ENCODE results near the gene PTPRN2.

PTPRN2 gene

DNA sequence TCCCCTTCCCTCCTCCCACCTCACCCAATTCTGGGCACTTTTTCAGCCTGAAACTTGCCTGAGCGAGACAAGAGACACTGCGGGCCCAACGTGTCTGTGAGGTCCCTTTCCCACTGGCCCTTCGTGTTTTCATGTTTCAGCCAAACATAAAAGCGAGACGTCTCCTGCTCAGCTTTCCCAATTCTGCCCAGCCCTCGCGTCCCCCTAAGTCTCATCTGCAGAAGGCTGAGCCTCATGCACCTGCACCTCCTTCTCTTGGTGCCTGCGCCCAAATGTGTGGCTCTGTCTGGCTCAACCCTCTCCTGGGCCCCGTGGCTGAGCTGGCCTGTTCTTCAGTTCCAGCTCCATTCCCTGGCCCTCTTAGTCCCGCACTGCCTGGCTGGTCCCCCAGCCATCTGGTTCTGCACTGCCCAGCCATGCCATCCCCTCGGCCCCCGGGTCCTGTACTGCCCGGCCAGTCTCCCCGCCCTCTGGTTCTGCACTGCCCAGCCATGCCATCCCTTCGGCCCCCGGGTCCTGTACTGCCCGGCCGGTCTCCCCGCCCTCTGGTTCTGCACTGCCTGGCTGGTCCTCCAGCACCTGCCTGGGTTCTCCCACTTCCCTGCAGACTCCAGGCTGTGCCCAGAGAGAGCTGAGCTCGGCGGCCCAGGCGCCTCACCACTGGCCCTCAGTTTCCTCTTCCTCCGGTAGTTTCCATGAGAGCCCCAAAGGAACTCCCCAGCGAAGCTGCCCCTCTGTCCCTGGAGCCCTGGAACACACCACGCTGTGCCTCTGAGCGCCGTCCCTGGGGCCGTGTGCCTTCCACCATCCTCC, 1026.7 kb downstream of the PTPRN2 start:
- Histone ChIP-seq H3K9me3 (ENCODE audit: control insufficient read depth, insufficient read depth, low read length) (no peaks in the 10 kb centered on the region), H3K4me1 (ENCODE audit: insufficient read depth, low read length) (no peaks in the 10 kb centered on the region), H3K36me3 (ENCODE audit: insufficient read depth, low read length) (no peaks in the 10 kb centered on the region), H3K9ac (ENCODE audit: low read depth, low read length) (no peak overlapping the region)

DNA sequence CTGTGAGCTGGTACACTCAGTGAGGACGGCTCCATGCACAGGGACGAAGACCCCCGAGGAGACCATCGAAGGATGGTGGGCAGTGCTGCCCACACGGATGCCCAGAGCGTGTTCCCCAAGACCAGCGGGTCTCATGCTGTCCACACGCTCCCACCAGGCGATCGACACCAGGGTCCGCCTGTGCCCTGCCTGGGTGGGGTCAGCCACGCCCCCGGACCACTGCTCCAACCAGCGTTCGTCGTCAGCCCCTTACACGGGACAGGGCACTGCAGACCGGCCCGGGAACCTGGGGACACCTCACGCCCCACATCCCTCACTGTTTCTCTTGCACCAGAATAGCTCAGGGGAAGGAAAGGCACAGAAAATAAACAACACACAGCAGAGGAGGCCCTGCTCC, 1027.4 kb downstream of the PTPRN2 start:
- no peaks in the 10 kb centered on the region for H3K9me3 ChIP-seq (ENCODE audit: control insufficient read depth, insufficient read depth, low read length)
- no peak overlapping the region for H3K9ac ChIP-seq (ENCODE audit: low read depth, low read length)
- no peaks in the 10 kb centered on the region for H3K36me3 ChIP-seq (ENCODE audit: insufficient read depth, low read length)
- H3K4me1 ChIP-seq (ENCODE audit: insufficient read depth, low read length): no peaks in the 10 kb centered on the region

DNA sequence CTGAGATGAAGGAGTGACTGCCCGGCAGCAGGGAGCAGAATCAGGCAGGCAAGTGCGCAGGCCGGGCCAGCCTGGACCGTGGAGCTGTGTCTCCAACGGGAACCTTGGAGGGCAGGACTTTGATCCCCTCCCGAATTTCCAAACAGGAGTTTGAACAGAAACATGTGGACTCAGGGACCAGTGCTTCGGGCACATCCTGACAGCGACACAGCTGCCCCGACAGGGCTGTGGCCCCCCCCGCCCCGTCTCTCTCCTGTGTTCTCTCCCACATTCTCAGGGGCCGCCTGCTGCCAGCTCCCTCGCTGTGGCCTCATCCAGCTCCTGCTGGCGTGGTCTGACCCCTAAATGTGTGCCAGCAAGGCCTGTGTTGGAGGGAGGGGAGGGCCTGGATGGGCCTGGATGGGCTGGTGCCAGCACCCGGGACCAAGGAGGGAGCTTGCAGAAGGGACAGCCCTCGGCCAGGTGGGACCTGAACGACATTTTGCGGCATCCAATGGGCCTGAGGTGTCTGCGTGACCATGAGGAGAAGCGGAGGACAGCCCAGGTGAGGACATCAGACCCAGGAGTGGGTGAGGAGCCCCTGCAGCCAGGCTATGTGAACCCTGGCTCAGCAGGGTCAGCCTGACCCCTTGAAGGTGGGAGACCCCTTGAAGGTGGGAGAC, 1027.9 kb downstream of the PTPRN2 start:
- H3K9ac ChIP-seq (ENCODE audit: low read depth, low read length): no peak overlapping the region
- H3K9me3 ChIP-seq (ENCODE audit: control insufficient read depth, insufficient read depth, low read length): no peaks in the 10 kb centered on the region
- H3K4me1 ChIP-seq (ENCODE audit: insufficient read depth, low read length): no peaks in the 10 kb centered on the region
- no peaks in the 10 kb centered on the region for H3K36me3 ChIP-seq (ENCODE audit: insufficient read depth, low read length)

DNA sequence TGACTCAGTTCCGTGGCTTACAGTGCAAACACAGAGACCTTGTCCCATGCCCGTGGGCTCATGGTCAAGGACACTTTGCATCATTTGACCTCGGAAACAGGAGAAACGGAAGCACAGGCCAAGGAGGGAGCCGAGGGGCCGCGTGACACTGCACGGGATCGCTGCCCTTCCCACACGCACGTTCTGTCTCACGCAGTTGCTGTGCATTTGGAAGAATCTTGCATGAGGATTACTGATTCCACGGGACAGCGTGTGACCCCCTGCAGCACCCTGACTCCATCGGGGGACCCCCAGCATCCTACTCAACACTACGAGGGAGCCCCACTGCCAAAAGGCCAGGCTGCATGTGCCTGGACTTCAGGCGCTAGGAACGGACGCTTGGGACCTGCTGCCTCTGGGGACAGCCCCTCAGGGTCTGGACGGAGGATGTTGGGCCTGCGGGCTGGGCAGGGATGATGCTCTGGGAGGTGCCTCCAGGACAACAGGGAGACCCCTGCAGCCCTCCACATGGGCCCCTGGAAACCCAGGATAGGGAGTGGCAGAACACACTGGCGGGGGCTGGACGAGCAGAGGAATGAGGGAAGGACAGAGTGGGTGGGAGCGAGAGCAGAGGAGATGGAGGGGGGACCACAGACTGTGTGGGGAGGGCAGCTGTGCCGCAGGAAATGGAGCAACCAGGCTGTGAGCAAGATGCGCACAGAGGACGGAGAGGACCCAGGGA, 1028.6 kb downstream of the PTPRN2 start:
- no peaks in the 10 kb centered on the region for H3K9me3 ChIP-seq (ENCODE audit: control insufficient read depth, insufficient read depth, low read length)
- no peak overlapping the region for H3K9ac ChIP-seq (ENCODE audit: low read depth, low read length)
- H3K4me1 ChIP-seq (ENCODE audit: insufficient read depth, low read length): no peaks in the 10 kb centered on the region
- H3K36me3 ChIP-seq (ENCODE audit: insufficient read depth, low read length): no peaks in the 10 kb centered on the region

DNA sequence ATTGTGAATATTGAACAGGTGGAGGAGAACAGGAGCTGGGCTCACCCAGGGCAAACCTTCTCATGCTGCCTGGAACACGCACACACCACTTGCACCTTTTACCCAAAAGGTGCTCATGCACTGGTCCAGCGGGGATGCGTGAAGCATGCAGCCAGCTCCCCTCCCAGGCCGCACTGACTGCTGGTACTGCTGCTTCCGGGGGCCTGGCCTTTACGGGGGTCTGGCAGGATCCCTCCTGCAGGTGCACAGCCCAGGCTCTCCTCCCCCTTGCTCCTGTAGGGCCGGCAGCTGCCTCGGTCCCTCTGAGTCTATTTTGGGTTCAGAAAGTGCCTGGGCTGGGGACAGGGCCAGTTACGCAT, 1029.1 kb downstream of the PTPRN2 start:
- H3K9me3 ChIP-seq (ENCODE audit: control insufficient read depth, insufficient read depth, low read length): no peaks in the 10 kb centered on the region
- no peaks in the 10 kb centered on the region for H3K36me3 ChIP-seq (ENCODE audit: insufficient read depth, low read length)
- no peak overlapping the region for H3K9ac ChIP-seq (ENCODE audit: low read depth, low read length)
- H3K4me1 ChIP-seq (ENCODE audit: insufficient read depth, low read length): no peaks in the 10 kb centered on the region

DNA sequence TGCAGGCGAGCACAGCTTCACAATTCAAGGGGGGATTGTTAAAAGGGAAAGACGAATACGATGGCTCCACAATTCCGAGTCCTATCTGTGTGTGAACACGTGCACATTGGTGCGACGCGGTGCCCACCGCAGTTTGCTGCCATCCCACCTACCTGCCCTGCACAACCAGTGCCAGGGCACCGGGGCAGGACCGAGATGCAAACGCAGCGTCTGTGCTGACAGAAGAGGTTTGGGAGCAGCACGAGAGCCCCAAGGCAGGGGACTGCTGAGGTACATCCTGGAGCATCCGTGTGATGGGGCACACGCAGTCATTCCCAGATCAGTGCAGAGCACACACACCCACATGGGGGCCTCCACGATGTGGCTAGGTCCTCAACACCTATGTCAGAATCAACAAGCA, 1029.6 kb downstream of the PTPRN2 start:
- Histone ChIP-seq H3K9me3 (ENCODE audit: control insufficient read depth, insufficient read depth, low read length) (no peaks in the 10 kb centered on the region), H3K36me3 (ENCODE audit: insufficient read depth, low read length) (no peaks in the 10 kb centered on the region), H3K9ac (ENCODE audit: low read depth, low read length) (no peak overlapping the region), H3K4me1 (ENCODE audit: insufficient read depth, low read length) (no peaks in the 10 kb centered on the region)

DNA sequence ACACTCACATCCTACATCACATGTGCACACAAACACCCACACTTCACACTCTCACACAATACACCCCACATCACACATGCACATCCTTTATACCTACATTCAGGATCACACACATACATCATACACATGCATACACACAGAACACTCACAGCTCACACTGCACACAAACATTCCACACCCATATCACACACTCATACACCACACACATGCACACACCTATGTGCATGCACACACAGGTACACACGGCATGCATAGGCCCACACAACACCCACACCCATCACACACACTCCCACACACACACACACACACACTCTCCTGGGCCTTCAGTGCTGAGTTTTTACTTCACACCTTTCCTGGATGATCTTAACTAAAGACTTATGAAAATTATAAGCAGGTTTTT, 1030.4 kb downstream of the PTPRN2 start:
- no peaks in the 10 kb centered on the region for H3K9me3 ChIP-seq (ENCODE audit: control insufficient read depth, insufficient read depth, low read length)
- no peaks in the 10 kb centered on the region for H3K36me3 ChIP-seq (ENCODE audit: insufficient read depth, low read length)
- no peaks in the 10 kb centered on the region for H3K4me1 ChIP-seq (ENCODE audit: insufficient read depth, low read length)
- no peak overlapping the region for H3K9ac ChIP-seq (ENCODE audit: low read depth, low read length)

DNA sequence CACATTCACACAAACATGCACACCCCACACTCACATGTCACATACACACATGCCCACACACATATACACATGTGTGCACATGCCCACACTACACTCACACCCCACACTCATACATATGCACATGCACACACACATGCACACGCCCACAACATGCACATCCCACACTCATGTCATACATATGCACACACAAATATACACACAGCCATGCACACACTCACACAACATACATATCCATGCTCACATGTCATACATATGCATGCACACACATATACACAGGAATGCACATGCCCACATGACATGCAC, 1031.0 kb downstream of the PTPRN2 start:
- no peaks in the 10 kb centered on the region for H3K36me3 ChIP-seq (ENCODE audit: insufficient read depth, low read length)
- no peak overlapping the region for H3K9ac ChIP-seq (ENCODE audit: low read depth, low read length)
- H3K9me3 ChIP-seq (ENCODE audit: control insufficient read depth, insufficient read depth, low read length): no peaks in the 10 kb centered on the region
- no peaks in the 10 kb centered on the region for H3K4me1 ChIP-seq (ENCODE audit: insufficient read depth, low read length)

DNA sequence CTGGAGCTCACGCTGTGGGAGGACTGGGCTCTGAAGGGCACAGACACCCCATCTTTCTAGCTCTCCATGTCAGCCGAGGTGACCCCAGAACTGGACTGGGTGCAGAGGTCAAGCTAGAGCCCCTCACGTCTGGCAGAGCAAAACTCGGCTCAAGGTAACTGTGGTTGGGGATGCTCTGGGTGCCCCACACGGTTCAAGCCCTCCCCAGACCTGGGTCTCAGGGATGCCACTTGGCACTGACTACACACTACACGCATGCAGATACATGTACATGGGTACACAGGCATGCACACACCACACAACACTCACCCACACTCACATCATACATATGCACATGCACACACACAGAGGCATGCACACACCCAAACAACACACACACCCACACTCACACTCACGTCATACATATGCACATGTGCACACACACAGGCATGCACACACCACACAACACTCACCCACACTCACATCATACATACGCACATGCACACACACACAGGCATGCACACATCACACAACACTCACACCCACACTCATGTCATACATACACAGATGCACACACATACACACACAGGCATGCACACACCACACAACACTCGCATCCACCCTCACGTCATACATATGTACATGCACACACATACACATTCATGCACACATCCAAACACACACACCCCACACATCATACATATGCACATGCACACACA, 1031.5 kb downstream of the PTPRN2 start:
- Histone ChIP-seq H3K36me3 (ENCODE audit: insufficient read depth, low read length) (no peaks in the 10 kb centered on the region), H3K9me3 (ENCODE audit: control insufficient read depth, insufficient read depth, low read length) (no peaks in the 10 kb centered on the region), H3K9ac (ENCODE audit: low read depth, low read length) (no peak overlapping the region), H3K4me1 (ENCODE audit: insufficient read depth, low read length) (no peaks in the 10 kb centered on the region)

DNA sequence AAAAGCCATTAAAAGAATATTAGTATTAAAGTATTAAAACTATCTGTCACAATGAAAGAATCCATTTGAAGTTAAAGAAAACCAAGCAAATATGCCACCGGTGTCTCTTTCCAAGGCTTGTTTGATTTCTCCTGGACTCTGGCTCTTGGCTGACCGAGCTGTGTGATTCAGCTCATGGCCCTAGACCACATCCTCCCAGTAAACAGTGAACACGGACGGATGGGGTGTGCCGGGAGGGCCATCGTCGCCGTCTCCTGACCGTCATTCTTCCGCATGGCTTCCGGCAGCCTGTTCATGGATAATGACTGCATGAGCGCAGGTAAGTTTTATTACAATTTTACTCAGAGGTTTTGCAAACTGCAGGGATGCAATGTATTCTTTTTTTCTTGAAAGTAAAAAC, 1032.3 kb downstream of the PTPRN2 start:
- Histone ChIP-seq H3K4me1 (ENCODE audit: insufficient read depth, low read length) (no peaks in the 10 kb centered on the region), H3K9me3 (ENCODE audit: control insufficient read depth, insufficient read depth, low read length) (no peaks in the 10 kb centered on the region), H3K36me3 (ENCODE audit: insufficient read depth, low read length) (no peaks in the 10 kb centered on the region), H3K9ac (ENCODE audit: low read depth, low read length) (no peak overlapping the region)

DNA sequence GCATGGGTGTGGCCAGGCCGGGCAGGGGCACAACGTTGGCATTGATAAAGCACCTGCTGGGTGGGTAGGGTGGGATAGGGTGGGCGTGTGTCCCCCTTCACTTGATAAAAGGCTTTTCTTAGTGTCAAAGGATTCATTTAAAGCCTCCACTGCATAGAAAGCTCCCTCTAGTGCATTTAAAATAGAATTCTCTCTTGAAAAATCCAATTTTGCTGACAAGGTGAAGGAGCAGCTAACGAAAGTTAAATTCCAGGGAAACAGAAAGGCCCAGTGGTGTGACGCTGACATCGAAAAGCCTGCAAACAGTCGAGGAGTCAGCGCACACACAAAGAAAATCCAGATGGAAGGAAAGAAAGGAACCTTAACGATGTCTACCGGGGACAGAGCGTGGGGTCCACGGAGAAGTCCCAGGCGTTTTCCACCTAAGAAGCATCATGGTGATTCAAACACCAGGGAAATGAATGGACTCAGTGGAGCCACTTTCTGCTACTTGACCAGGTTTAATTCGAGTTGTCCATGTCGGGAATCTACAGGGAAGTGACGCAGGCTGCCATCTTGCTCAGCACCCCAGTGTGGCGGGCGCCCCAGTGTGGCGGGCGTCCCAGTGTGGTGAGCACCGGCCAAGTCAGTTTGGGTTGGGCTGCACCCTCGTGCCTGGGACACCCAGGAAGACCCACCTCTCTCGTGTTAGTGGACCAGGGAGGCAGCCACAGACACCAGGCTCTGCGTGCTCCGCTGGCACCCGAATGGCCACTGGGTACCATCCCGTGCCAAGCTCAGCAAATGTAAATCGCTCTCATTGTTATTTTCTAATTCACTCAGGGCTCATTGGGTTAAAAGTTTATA, 1033.0 kb downstream of the PTPRN2 start:
- H3K9me3 ChIP-seq (ENCODE audit: control insufficient read depth, insufficient read depth, low read length): no peaks in the 10 kb centered on the region

DNA sequence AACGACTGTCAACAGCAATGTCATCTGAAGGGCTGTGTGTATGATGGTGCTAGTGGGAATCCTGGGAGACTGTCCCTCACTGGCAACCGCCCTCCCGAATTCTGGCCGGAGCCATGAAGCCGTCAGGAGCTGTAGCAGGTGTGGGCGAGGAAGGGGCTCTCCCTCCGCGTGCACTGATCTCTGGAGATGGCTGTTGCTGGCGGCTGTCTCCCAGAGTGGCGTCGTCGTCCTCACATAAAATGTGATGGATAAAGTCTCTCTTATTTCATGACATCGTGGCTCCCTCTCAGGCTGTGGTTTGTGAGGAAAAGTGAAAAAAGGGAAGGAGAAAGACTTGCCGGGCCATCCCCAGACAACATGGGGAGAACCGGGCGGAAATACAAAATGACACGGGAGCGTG, 1034.4 kb downstream of the PTPRN2 start:
- H3K4me1 ChIP-seq (ENCODE audit: insufficient read depth, low read length): no peaks in the 10 kb centered on the region
- no peaks in the 10 kb centered on the region for H3K36me3 ChIP-seq (ENCODE audit: insufficient read depth, low read length)
- H3K9ac ChIP-seq (ENCODE audit: low read depth, low read length): no peak overlapping the region
- H3K9me3 ChIP-seq (ENCODE audit: control insufficient read depth, insufficient read depth, low read length): no peaks in the 10 kb centered on the region

More for the DNA sequence above, 1033.0 kb downstream of the PTPRN2 start:
- no peaks in the 10 kb centered on the region for H3K36me3 ChIP-seq (ENCODE audit: insufficient read depth, low read length)
- H3K9ac ChIP-seq (ENCODE audit: low read depth, low read length): no peak overlapping the region
- H3K4me1 ChIP-seq (ENCODE audit: insufficient read depth, low read length): no peaks in the 10 kb centered on the region

DNA sequence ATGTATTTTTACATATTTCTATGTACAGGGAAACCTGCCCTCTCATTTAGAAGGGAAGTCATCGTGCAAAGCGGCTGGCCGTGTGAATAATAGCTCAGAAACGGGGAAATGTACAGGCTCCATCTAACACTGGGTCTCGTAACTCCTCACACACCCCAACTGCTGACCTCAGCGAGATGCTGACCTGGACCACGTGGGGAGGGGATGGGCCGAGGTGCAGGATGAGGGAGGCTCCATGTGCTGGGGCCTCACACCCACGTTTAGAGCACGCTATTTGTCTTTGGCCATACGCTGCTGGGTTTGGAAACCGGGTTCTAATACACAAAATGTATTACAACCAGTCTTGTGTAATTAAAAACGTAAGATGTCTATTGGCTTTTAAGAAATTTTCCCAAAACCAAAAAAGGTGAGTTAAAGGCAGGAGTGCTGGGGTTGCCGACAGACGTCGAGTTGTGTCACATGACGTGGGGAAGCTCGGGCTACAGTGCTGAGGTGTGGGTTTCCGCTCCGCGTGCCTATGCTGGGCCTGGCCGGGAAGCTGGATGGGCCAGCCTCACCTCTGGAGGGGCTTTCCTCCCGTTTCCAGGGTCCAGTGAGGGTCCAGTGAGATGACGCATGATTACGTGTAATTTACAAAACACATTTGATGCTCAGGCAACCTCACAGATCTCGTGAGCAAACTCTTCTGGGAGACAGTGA, 1035.2 kb downstream of the PTPRN2 start:
- H3K9me3 ChIP-seq (ENCODE audit: control insufficient read depth, insufficient read depth, low read length): no peaks in the 10 kb centered on the region
- H3K36me3 ChIP-seq (ENCODE audit: insufficient read depth, low read length): no peaks in the 10 kb centered on the region
- no peak overlapping the region for H3K9ac ChIP-seq (ENCODE audit: low read depth, low read length)
- no peaks in the 10 kb centered on the region for H3K4me1 ChIP-seq (ENCODE audit: insufficient read depth, low read length)

All from ES-I3 (cell line).